Measurements from ENCODE around the gene KDM7A. TPM values are rescaled to one million over a fixed set of nuclear protein-coding genes. Genes with fewer than 3 reads are reported as not detected.
A peak's percentile ranks its signal among the peaks of the same experiment; 100 is the strongest.

The KDM7A gene
- total and polyA plus RNA-seq, 9 of the 15 experiments (the other 6 are each of a cell fraction or from before 2014, with no cell fraction given), result 0.90 to 8.4 (median 7.0) TPM

- no peak for TF ChIP-seq CREBBP (IDR thresholded peaks at IDR 0.05; ENCODE audit: low read depth, low read length)
- TF ChIP-seq BHLHE40 (IDR thresholded peaks at IDR 0.05; ENCODE audit: low read length), result peak; percentile 73
- TF ChIP-seq RREB1 (CRISPR knock-in tag; IDR thresholded peaks at IDR 0.05), result no peak
- no peak for TF ChIP-seq ATF3 (IDR thresholded peaks at IDR 0.05)
- TF ChIP-seq ATF3 (CRISPR knock-in tag; conservative IDR thresholded peaks at IDR 0.05), result no peak
- no peak for TF ChIP-seq ADNP (tag; IDR thresholded peaks at IDR 0.05)
- peak; percentile 52 for TF ChIP-seq FOSL1 (tag; conservative IDR thresholded peaks at IDR 0.05)
- no peak for TF ChIP-seq HNRNPL (IDR thresholded peaks at IDR 0.05; ENCODE audit: low read depth, low read length)
- no peak for TF ChIP-seq ZNF583 (CRISPR knock-in tag; IDR thresholded peaks at IDR 0.05)
- no peak for TF ChIP-seq TARDBP (IDR thresholded peaks at IDR 0.05)
- TF ChIP-seq MECOM (CRISPR knock-in tag; IDR thresholded peaks at IDR 0.05), result no peak
- TF ChIP-seq MEF2D (tag; conservative IDR thresholded peaks at IDR 0.05; ENCODE audit: low read depth), result no peak
- peak; percentile 61; the same call in 1 of the 2 replicates for TF ChIP-seq CTBP1 (IDR thresholded peaks at IDR 0.05; ENCODE audit: borderline replicate concordance)
- TF ChIP-seq SIN3B (IDR thresholded peaks at IDR 0.05; ENCODE audit: low read depth), result no peak
- no peak for TF ChIP-seq MYBL2 (IDR thresholded peaks at IDR 0.05; ENCODE audit: low read depth)
- no peak for TF ChIP-seq MYBL2 (CRISPR knock-in tag; IDR thresholded peaks at IDR 0.05; ENCODE audit: borderline replicate concordance)
- TF ChIP-seq NELFE (IDR thresholded peaks at IDR 0.05; ENCODE audit: insufficient read depth, insufficient read length), result no peak
- no peak for TF ChIP-seq FOXJ2 (tag; IDR thresholded peaks at IDR 0.05)
- TF ChIP-seq ZNF76 (CRISPR knock-in tag; IDR thresholded peaks at IDR 0.05; ENCODE audit: borderline replicate concordance), result no peak
- 0 out of 2 replicates have a peak, but pooled peaks have one; percentile 15 for TF ChIP-seq DEAF1 (CRISPR knock-in tag; IDR thresholded peaks at IDR 0.05)
Measured at GRCh38 chr7:140079121-140079536, 97.7 kb downstream of the KDM7A start (continued).

All from K562 (cell line).